Heart left ventricle (tissue), 16 donors: ENCODE measurements around the gene CALML5. TPM values are rescaled to one million over a fixed set of nuclear protein-coding genes. Genes with fewer than 3 reads are reported as not detected.

Source experiments
- ATAC-seq, 4 donors: fragments of 200-7000 bp; cut with Tn5 transposase; one replicate each; pipeline ENCODE4 v1.9.1; 2020 to 2022; ENCODE audit warnings: moderate library complexity in 4 of 4, mild to moderate bottlenecking in 3 of 4, moderate number of reproducible peaks in 1 of 4
- DNase-seq, 5 donors: peaks; one replicate each; pipeline ENCODE4 v3.0.0-alpha.2; 2020
- H3K27ac ChIP-seq, 12 donors: fragments of 200-600 bp; sonication (generic) in 4 of 12; one replicate each; pipeline versions ENCODE4 v1.5.0 to v1.8.0; 2016 to 2022; ENCODE audit warnings: mild to moderate bottlenecking in 2 of 12
- H3K27me3 ChIP-seq, 9 donors: fragments of 200-600 bp; sonication (generic) in 2 of 9; one replicate each; pipeline versions ENCODE4 v1.5.1 to v1.8.0; 2016 to 2022; ENCODE audit warnings: mild to moderate bottlenecking in 3 of 9
- H3K36me3 ChIP-seq, 9 donors: fragments of 200-600 bp; sonication (generic) in 2 of 9; one replicate each; pipeline versions ENCODE4 v1.5.0 to v1.8.0; 2018 to 2022; ENCODE audit warnings: mild to moderate bottlenecking in 2 of 9
- H3K4me1 ChIP-seq, 12 donors: fragments of 200-600 bp; sonication (generic) in 4 of 12; one replicate each; pipeline versions ENCODE4 v1.5.0 to v1.8.0; 2016 to 2022; ENCODE audit warnings: mild to moderate bottlenecking in 3 of 12
- H3K4me3 ChIP-seq, 12 donors: fragments of 200-600 bp; sonication (generic) in 4 of 12; one replicate each; pipeline versions ENCODE4 v1.5.0 to v1.8.0; 2017 to 2022; ENCODE audit warnings: mild to moderate bottlenecking in 9 of 12, moderate library complexity in 4 of 12
- H3K9me3 ChIP-seq, 12 donors: fragments of 200-600 bp; sonication (generic) in 4 of 12; one replicate each; pipeline versions ENCODE4 v1.5.0 to v1.8.0; 2016 to 2022; ENCODE audit warnings: mild to moderate bottlenecking in 1 of 12
- POLR2A ChIP-seq, 2 donors: fragments of 450-650 bp; IDR thresholded peaks; one replicate each; pipeline ENCODE4 v1.6.1; 2017; ENCODE audit warnings: antibody characterized with exemption in 2 of 2, mild to moderate bottlenecking in 2 of 2, moderate library complexity in 2 of 2
- WGBS, 4 donors: extraction: QIAGEN DNeasy Blood & Tissue Kit in 2 of 4; methylation state at CpG; one replicate each; pipeline versions ENCODE4 v1.1.5 to v1.1.7; 2013 to 2018; 5-methylcytosine and 5-hydroxymethylcytosine counted together
- intact Hi-C, 10 donors: fragments of 100-400 bp; cut with DNase I; formaldehyde crosslinking; loops; one replicate each; pipeline versions ENCODE4 v1.11.1 to v1.14.2; 2022
- polyA plus RNA-seq, 2 donors: library from polyadenylated mRNA; stranded (reverse); fragments of 200-250 nt; gene quantifications; one replicate each; pipeline ENCODE4 v1.2.3, GENCODE V29; 2013
- total RNA-seq, 9 donors: library from RNA; depleted of rRNA in 2 of 9; stranded (reverse); fragments of >200 nt in 2 of 9; fragmentation: NEBNext Ultra II Directional in 3 of 9; extraction: Animal tissue kit (Norgen Biotek cat#: 25700) in 3 of 9; gene quantifications; one replicate each; pipeline versions ENCODE4 v1.1.0 to v1.2.4, GENCODE V29; 2016 to 2023
- TF ChIP-seq, protein P1 (sequence below), 12 donors: fragments of 200-600 bp; sonication (generic) in 4 of 12; IDR thresholded peaks; one replicate each; pipeline versions ENCODE4 v1.5.0 to v1.8.0; 2018 to 2022; ENCODE audit warnings: antibody characterized with exemption in 12 of 12, mild to moderate bottlenecking in 5 of 12
- donor health status: ischemic (EF 13 %, LVEDD 7.1; RV severe dilation, severe dysfunction).
- donor health status: healthy with polysubstance abuse.
- donor health status: DM: no; HTN: yes; CAD: no.
- donor health status: DM: no; HTN: no; CAD: no.
- donor health status: ischemic (EF 25% LVEDD 6.9; RV normal size, moderate dysfunction).
- donor health status: ischemic (EF 25% LVEDD 5.7; RV mildly dilated, moderate dysfunction).
- donor health status: healthy.
- donor health status: DM: yes; HTN: yes; CAD: no.
- donor health status: ischemic (EF 35%, LVEDD 5.7; RV mildly dilated, moderate dysfunction).
- donor health status: nonischemic (EF 11% LVEDD 7.7; RV severe dilation, severe dysfunction).
- donor health status: DM: yes; HTN: yes; CAD: no.
- donor health status: PGD.
- donor health status: ischemic (EF 29% LVEDD 5.4; RV normal size, mild dysfunction).
- donor health status: nonischemic (EF 23%, LVEDD 6.1; RV moderate dilation, normal function).

The CALML5 gene
- total and polyA plus RNA-seq, 11 donors = not detected

DNA sequence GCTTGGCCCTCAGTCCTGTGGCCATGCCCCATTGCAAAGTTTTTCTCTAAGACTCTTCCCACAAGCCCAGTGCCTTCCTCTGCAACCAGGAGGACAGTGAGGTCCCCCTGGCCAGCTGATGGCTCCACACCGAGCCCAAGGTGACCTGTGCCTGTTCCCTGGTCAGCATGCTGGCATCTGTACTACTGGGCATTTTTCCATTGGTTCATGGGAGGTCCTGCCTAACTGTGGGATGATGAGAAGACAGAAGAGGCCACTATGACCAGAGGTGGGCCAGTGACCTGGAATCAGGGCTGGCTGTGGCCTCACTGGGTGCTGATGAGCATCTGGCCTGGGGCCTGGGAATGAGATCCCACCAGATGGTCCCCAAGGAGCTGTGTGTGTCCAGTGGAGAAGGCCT is 45.6 kb upstream of the CALML5 start:
- WGBS, 4 donors = 50 to 83% (median 77%) methylated on average over 1 of the region's 1 CpG
- Histone ChIP-seq H3K27ac (no peak overlapping the region), H3K36me3 (no peaks in the 10 kb centered on the region), H3K27me3 (no peaks in the 10 kb centered on the region), H3K9me3 (peaks cover 0 to 31% (median 13%) of the 10 kb centered on the region in 12 donors), H3K4me3 (no peak overlapping the region), H3K4me1 (peaks cover 0 to 42% (median 33%) of the 10 kb centered on the region in 12 donors)
- DNase-seq (peak in 1 of 5 donors; percentile 43), ATAC-seq (no peak)
- TF ChIP-seq POLR2A (IDR thresholded peaks at IDR 0.05) = no peak
- TF ChIP-seq, protein P1, sequence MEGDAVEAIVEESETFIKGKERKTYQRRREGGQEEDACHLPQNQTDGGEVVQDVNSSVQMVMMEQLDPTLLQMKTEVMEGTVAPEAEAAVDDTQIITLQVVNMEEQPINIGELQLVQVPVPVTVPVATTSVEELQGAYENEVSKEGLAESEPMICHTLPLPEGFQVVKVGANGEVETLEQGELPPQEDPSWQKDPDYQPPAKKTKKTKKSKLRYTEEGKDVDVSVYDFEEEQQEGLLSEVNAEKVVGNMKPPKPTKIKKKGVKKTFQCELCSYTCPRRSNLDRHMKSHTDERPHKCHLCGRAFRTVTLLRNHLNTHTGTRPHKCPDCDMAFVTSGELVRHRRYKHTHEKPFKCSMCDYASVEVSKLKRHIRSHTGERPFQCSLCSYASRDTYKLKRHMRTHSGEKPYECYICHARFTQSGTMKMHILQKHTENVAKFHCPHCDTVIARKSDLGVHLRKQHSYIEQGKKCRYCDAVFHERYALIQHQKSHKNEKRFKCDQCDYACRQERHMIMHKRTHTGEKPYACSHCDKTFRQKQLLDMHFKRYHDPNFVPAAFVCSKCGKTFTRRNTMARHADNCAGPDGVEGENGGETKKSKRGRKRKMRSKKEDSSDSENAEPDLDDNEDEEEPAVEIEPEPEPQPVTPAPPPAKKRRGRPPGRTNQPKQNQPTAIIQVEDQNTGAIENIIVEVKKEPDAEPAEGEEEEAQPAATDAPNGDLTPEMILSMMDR (IDR thresholded peaks at IDR 0.05) = no peak
- intact Hi-C loops = loop anchor here in 2 of 10 donors (5.0 to 10.0 kb wide), 2 partner anchors 98 to 100 kb away; no protein-coding TSS in a partner anchor

- peaks cover 0 to 42% (median 33%) of the 10 kb centered on the region in 12 donors for H3K4me1 ChIP-seq
- intact Hi-C loops = loop anchor here in 1 of 10 donors (10.0 kb wide), 1 partner anchor 100 kb away; no protein-coding TSS in a partner anchor
- TF ChIP-seq, protein P1 (IDR thresholded peaks at IDR 0.05) = no peak
- no peak for TF ChIP-seq POLR2A (IDR thresholded peaks at IDR 0.05)
- H3K9me3 ChIP-seq = peaks cover 0 to 31% (median 13%) of the 10 kb centered on the region in 12 donors
- DNase-seq (no peak), ATAC-seq (no peak)
- 87 to 91% (median 88%) methylated on average over 6 of the region's 6 CpGs for WGBS, 4 donors
- H3K27me3 ChIP-seq = no peaks in the 10 kb centered on the region
- H3K4me3 ChIP-seq = no peak overlapping the region
- H3K36me3 ChIP-seq = no peaks in the 10 kb centered on the region
- no peak overlapping the region for H3K27ac ChIP-seq
Observed at GRCh38 chr10:5544216-5544805, 44.9 kb upstream of the CALML5 start.

GRCh38 chr10:5543623-5544022 is 44.3 kb upstream of the CALML5 start:
- H3K9me3 ChIP-seq = peaks cover 0 to 31% (median 13%) of the 10 kb centered on the region in 12 donors
- 94 to 99% (median 96%) methylated on average over 1 of the region's 1 CpG for WGBS, 4 donors
- no peaks in the 10 kb centered on the region for H3K27me3 ChIP-seq
- H3K27ac ChIP-seq = no peak overlapping the region
- DNase-seq (no peak), ATAC-seq (no peak)
- intact Hi-C loops = loop anchor here in 1 of 10 donors (10.0 kb wide), 1 partner anchor 99 kb away; no protein-coding TSS in a partner anchor
- no peak overlapping the region for H3K4me3 ChIP-seq
- H3K36me3 ChIP-seq = no peaks in the 10 kb centered on the region
- TF ChIP-seq, protein P1 (IDR thresholded peaks at IDR 0.05) = no peak
- no peak for TF ChIP-seq POLR2A (IDR thresholded peaks at IDR 0.05)
- H3K4me1 ChIP-seq = peaks cover 0 to 38% (median 27%) of the 10 kb centered on the region in 12 donors

DNA sequence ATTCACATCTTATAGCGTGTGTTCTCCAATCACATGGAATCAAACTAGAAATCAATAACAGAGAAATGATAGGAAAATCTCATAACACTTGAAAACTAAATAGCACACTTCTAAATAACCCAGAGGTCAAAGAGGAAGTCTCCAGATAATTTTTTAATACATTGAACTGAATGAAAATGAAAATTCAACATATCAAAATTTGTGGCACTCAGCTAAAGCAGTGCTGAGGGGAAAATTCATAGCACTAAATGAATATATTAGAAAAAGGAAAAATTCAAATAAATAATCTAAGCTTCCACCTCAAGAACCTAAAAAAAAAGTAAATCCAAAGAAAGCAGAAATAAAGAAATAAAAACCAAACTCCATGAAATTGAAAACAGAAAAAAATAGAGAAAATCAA is 42.7 kb upstream of the CALML5 start:
- Histone ChIP-seq H3K9me3 (peaks cover 0 to 31% (median 13%) of the 10 kb centered on the region in 12 donors), H3K27ac (no peak overlapping the region), H3K27me3 (no peaks in the 10 kb centered on the region), H3K4me1 (peaks cover 0 to 23% (median 13%) of the 10 kb centered on the region in 12 donors), H3K4me3 (no peak overlapping the region), H3K36me3 (no peaks in the 10 kb centered on the region)
- ATAC-seq (no peak), DNase-seq (no peak)
- 97 to 99% (median 98%) methylated on average over 1 of the region's 1 CpG for WGBS, 4 donors
- intact Hi-C loops = loop anchor here in 1 of 10 donors (10.0 kb wide), 1 partner anchor 97 kb away; no protein-coding TSS in a partner anchor
- no peak for TF ChIP-seq POLR2A (IDR thresholded peaks at IDR 0.05)
- TF ChIP-seq, protein P1 (IDR thresholded peaks at IDR 0.05) = no peak
